Activated CD4-positive, alpha-beta T cell treated with anti-CD3 and anti-CD28 coated beads for 1 hour (primary cell): Measurements from ENCODE around the gene RNF121.
"Not testable (repeated sequence)": the region's sequence is repeated elsewhere in the genome, so short reads cannot be mapped to it uniquely, and the experiment has no call there.

Experiments
- DNase-seq: peaks from one replicate; pipeline ENCODE4 v3.0.0-alpha.2; 2020

RNF121 gene

DNA sequence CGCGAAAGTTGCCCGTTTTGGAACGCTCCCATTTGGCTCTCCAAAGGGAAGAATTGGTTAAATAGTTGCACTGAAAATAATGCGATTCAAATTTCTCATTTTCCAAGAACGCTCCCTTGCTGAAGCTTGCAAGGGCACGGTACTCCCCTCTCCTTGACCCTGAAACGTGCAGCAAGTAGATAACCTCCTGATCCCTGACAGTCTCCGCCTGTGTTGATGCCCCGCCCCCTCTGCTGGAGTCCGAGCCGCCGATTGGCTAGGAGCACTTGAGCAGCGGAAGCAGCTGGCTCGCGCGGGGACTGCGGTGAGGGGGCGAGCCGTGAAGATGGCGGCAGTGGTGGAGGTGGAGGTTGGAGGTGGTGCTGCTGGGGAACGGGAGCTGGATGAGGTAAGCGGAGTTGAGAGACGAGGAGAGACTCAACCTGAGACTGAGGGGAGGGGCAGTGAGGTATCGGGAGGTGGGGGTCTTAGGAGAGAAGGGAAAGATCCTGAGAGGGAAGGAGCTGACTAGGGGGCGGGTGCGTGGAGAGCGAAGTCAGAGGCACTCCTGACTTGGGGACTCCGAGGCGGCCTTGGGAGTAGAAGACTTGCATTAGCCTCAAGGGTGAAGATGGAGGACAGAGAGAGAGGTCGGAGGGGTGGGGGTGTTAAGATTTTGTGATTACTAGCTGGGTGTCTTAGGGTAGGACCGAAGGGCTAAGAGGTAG lies at the start of gene RNF121:
Gene RNF121, plus strand, starts transcription at position 310 of the 707 bp plus-strand sequence. Its CDS starts 16 bp downstream, at position 326.
- DNase-seq = peak; percentile 95

DNA sequence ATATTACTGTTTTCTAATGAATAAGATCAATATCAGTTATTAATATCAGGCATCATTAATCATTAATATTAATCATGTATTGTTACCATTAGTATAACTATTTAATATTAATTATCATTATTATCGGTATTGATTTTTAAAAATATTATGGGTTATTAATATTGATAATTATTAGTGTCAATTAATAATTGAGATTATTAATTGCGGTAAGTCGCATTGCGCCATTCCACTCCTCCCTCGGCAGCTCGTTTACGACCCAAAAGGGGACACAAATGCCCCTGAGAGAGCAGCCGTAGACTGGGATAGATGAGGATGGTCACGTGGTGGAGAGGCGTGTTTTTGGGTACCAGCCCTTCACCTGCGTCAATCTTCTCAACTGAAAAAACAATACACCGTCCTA lies 43.0 kb upstream of the RNF121 start:
- not testable (repeated sequence) for DNase-seq

DNA sequence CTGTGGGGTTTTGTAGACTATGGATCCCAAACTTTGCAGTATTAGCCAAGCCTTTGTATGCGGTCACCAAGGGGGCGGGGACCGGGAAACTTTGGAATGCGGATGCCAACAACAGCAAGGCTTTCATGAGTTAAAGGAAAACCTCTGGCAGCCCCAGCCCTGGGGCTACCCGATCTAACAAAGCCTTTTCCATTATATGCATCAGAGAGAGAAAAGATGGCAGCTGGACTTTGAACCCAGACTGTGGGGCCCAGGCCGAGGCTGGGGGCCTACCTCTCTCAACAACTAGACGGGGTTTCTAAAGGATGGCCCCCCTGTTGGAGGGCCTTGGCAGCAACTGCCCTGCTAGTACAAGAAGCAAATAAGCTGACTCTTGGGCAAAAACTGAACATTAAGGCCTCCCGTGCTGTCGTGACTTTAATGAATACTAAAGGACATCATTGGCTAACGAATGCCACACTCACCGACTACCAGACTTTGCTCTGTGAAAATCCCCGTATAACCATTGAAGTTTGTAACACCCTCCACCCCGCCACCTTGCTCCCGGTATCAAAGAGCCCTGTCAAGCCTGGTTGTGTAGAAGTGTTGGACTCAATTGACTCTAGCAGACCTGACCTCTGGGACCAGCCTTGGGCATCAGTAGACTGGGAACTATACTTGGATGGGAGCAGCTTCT lies 40.4 kb upstream of the RNF121 start:
- DNase-seq = not testable (repeated sequence)

DNA sequence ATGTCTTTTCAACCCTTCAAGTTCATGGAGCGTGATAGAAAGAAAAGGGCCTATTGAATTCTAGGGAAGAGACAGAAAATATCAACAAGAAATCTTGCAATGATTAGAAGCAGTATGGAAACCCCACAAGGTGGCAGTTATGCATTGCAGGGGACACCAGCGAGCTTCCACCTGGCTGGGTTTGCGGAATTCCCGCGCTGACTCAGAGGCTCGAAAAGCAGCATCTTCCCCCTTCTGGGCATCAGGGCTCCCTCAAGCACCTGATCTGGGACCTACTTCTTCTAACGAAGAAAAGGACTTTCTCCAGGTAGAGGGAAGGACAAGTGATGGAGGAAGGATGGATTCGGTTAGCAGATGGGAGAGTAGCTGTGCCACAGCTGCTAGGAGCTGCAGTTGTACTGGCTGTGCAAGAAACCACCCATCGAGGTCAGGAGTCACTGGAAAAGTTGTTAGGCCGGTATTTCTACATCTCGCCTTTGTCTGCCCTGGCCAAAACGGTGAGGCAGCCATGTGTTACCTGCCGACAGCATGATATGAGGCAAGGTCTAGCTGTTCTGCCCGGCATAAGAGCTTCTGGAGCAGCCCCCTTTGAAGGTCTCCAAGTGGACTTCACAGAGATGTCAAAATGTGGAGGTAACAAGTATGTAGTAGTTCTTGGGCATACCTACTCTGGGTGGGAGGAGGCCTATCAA lies 39.5 kb upstream of the RNF121 start:
- not testable (repeated sequence) for DNase-seq

DNA sequence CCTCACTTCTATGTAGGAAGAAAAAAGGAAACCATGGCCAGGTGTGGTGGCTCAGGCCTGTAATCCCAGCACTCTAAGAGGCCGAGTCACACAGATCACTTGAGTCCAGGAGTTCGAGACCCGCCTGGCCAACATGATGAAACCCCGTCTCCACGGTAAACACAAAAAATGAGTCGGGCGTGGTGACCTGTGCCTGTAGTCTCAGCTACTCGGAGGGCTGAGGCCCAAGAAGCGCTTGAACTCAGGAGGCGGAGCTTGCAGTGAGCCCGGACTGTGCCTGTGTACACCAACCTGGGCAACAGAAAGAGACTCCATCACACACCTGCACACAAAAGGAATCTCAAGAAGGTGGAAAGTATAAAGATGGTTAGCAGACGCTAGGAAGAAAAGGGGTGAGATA lies 32.9 kb upstream of the RNF121 start:
- no peak for DNase-seq

- DNase-seq = not testable (repeated sequence)
Measured at GRCh38 chr11:71901137-71901536, 27.7 kb upstream of the RNF121 start.

GRCh38 chr11:71908218-71908617 lies 20.6 kb upstream of the RNF121 start:
- DNase-seq = no peak

DNA sequence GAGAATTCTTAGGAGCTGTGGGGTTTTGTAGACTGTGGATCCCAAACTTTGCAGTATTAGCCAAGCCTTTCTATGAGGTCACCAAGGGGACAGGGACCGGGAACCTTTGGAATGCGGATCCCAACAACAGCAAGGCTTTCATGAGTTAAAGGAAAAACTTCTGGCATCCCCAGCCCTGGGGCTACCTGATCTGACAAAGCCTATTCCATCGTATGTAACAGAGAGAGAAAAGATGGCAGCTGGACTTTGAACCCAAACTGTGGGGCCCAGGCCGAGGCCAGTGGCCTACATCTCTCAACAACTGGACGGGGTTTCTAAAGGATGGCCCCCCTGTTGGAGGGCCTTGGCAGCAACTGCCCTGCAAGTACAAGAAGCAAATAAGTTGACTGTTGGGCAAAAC lies 18.1 kb upstream of the RNF121 start:
- DNase-seq = not testable (repeated sequence)

- DNase-seq = peak; percentile 29
Measured at GRCh38 chr11:71911321-71911985, 17.4 kb upstream of the RNF121 start.

- DNase-seq = not testable (repeated sequence)
Measured at GRCh38 chr11:71911986-71912340, 16.9 kb upstream of the RNF121 start.

DNA sequence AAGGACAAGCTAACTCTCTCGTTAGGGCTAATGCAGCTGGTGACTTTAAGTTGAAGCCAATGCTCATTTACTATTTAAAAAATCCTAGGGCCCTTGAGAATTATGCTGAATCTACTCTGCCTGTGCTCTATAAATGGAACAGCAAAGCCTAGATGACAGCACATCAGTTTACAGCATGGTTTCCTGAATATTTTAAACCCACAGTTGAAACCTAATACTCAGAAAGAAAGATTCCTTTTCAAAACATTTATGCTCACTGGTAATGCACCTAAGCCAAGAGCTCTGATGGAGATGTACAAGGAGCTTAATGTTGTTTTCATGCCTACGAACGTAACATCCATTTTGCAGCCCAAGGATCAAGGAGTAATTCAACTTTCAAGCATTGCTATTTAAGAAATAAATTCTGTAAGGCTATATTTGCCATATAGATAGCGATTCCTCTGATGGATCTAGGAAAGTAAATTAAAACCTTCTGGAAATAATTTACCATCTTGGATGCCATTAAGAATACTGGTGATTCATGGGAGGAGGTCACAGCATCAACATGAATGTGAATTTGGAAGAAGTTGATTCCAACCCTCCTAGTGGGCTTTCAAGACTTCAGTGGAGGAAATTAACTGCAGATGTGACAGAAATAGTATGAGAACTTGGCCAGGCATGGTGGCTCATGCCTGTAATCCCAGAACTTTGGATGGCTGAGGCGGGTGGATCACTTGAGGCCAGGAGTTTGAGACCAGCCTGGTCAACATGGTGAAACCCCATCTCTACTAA lies 14.9 kb upstream of the RNF121 start:
- DNase-seq = no peak

GRCh38 chr11:71914617-71915189 lies 14.1 kb upstream of the RNF121 start:
- no peak for DNase-seq

DNA sequence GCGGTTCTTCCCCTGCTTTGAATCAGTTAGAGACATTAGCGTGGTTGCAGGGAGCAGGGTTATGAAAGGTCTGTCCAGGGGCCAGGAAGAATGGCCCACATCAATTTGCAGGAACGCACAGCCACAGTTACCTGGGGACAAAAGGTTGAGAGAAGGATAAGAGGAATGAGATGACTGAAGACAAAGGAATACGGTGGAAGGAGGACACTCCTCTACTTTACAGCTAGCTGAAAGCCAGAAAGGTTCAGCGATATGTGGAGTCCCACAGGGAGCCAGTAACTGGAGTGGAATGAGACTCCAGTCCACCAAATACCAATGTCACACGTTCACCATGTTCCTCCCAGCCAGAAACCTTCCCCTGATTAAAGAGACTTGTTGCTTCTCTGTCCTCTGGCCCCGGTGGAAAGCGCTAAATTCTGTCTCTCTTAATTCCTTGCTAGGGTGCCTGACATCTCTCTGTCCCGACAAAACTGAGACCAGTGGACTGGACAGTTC lies 11.2 kb upstream of the RNF121 start:
- DNase-seq = no peak

DNA sequence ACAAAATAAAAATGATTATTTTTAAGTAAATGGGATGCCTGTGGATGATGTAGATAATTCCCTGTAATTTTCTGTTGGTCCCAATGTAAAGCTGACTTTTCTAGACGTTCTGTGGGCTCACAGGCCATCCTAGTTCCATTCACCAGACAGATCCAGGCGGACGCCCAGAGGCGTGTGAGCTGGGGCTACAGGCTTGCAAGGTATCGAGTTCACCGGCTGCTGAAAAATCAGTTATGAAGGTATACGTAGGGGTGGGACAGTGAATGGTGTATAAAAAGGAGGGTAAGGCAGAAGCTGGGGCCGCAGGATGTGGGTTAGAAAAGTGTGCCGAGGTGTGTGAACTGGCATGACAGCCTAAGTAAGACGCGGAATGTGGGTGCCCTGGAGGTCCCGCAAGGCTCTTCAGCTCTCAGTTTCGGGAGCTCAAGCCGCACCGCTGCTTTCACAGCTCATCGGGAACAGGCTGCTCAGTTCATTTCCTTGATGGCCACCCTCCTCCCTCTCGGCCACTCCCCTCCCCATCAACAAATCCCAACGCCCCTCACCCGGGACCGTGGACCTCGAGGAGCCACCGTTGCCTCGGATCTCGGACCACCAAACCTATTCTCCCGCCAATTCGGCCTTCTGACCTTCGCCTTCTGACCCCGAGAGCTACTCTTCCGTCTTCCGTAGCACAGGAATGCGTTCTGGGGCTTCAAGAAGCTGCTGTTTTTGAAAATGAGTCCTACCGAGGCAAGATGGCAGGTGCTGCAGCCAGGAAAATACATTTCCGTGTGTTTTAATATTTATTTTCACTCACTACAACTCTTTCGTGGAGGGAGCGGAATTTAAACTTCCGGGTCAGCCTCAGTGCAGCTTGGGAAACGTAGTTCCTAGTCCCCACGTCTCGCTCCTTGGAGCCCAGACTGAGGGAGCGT lies 768 bp upstream of the RNF121 start, which contains the start of gene XNDC1N:
Gene XNDC1N, minus strand, starts transcription at position 775 of the 917 bp plus-strand sequence. CDS start 5,241 bp downstream, outside the sequence.
- no peak for DNase-seq

- no peak for DNase-seq
Measured at GRCh38 chr11:71929491-71929890, 645 bp downstream of the RNF121 start.

- DNase-seq = no peak
Measured at GRCh38 chr11:71930556-71931244, 1.9 kb downstream of the RNF121 start.

GRCh38 chr11:71931245-71931602 lies 2.4 kb downstream of the RNF121 start:
- DNase-seq = no peak

DNA sequence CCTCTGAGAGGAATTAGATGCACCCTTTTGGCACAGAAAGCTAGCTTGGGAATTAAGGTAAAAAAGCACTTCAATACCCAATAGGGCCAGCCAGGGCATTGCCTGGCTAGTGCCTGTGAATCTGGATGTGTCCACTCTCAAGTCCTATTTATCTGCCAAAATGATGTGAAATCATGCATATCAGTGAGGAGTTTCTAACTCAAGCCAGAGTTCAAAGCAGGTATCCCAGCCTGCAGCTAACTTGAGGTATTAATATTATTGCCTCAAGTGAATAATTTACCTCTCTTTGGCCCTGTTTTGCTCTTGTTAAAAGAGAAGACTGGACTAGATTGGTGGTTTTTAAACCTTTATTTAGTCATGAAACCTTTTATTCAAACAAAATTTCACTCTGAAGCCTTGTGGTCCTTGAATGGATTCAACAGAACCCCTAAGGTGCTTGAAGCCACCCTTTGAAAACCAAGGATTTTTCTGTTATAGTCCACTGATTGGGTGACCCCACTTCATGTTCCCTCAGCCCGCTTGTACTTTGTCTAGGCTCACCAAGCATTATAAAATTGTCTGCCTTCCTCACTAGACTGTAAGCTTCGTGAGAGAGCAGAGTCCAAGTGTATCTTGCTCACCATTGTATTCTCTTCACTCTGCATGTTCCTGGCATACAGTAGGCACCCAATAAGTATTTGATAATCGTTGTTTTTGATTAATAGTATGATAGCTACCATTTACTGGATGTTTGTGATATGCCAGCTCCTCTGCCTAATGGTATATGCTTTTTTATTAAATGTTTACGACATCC lies 4.5 kb downstream of the RNF121 start:
- no peak for DNase-seq

DNA sequence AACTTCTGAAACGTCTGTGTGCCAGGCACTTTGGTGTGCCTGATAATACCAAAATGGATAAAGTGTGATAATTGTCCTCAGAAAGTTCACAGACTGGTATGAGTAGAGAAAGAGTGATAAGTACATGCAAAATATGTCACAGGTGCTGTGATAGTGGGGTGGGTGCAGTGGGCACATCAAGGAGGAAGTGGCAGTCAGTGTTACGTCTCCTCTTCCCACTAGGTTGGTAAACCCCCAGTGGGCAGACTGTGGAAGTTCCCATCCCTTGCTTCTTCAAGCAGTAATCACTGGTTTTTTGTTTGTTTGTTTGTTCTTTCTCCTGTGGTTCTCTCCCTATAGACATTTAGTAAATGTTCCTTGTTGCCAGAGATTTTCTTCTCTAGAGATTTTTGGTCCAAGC lies 5.4 kb downstream of the RNF121 start:
- no peak for DNase-seq
